Endothelial cell (in vitro differentiated cells): Measurements from ENCODE around the gene SPTBN5. TPM values are rescaled to one million over a fixed set of nuclear protein-coding genes. Genes with fewer than 3 reads are reported as not detected.

Experiments used
- DNase-seq: peaks from one replicate; pipeline ENCODE4 v3.0.0; 2021; ENCODE audit warnings: low spot score
- H3K27ac Mint-ChIP-seq: one replicate; pipeline ENCODE4 v1.8.0; 2021; ENCODE audit warnings: mixed read lengths, inconsistent platforms; ENCODE audit not compliant: unreplicated experiment
- H3K27me3 Mint-ChIP-seq: one replicate; pipeline ENCODE4 v1.8.0; 2021; ENCODE audit warnings: mild to moderate bottlenecking, moderate library complexity, mixed read lengths, inconsistent platforms; ENCODE audit not compliant: unreplicated experiment
- H3K36me3 Mint-ChIP-seq: one replicate; pipeline ENCODE4 v1.8.0; 2021; ENCODE audit warnings: mild to moderate bottlenecking, low read depth, mixed read lengths, inconsistent platforms; ENCODE audit not compliant: unreplicated experiment
- H3K4me1 Mint-ChIP-seq: one replicate; pipeline ENCODE4 v1.8.0; 2021; ENCODE audit warnings: mild to moderate bottlenecking, mixed read lengths, inconsistent platforms; ENCODE audit not compliant: unreplicated experiment
- H3K4me3 Mint-ChIP-seq: one replicate; pipeline ENCODE4 v1.8.0; 2021; ENCODE audit warnings: mild to moderate bottlenecking, mixed read lengths, inconsistent platforms; ENCODE audit not compliant: unreplicated experiment
- H3K9me3 Mint-ChIP-seq: one replicate; pipeline ENCODE4 v1.8.0; 2021; ENCODE audit warnings: mixed read lengths, inconsistent platforms; ENCODE audit not compliant: unreplicated experiment
- total RNA-seq: library from RNA; stranded (reverse); fragmentation: NEBNext Ultra II Directional; extraction: Animal tissue kit (Norgen Biotek cat#: 25700); gene quantifications from one replicate; pipeline ENCODE4 v1.2.1, GENCODE V29; 2021; ENCODE audit not compliant: unreplicated experiment
- TF ChIP-seq, protein P1 (sequence below): fragments of 200-600 bp; sonication (generic); IDR thresholded peaks from one replicate; pipeline ENCODE4 v1.5.0; 2021; ENCODE audit warnings: antibody characterized with exemption; ENCODE audit not compliant: unreplicated experiment

Gene SPTBN5
- total RNA-seq, 1 donor from 2014 or later: 9.4 TPM

DNA sequence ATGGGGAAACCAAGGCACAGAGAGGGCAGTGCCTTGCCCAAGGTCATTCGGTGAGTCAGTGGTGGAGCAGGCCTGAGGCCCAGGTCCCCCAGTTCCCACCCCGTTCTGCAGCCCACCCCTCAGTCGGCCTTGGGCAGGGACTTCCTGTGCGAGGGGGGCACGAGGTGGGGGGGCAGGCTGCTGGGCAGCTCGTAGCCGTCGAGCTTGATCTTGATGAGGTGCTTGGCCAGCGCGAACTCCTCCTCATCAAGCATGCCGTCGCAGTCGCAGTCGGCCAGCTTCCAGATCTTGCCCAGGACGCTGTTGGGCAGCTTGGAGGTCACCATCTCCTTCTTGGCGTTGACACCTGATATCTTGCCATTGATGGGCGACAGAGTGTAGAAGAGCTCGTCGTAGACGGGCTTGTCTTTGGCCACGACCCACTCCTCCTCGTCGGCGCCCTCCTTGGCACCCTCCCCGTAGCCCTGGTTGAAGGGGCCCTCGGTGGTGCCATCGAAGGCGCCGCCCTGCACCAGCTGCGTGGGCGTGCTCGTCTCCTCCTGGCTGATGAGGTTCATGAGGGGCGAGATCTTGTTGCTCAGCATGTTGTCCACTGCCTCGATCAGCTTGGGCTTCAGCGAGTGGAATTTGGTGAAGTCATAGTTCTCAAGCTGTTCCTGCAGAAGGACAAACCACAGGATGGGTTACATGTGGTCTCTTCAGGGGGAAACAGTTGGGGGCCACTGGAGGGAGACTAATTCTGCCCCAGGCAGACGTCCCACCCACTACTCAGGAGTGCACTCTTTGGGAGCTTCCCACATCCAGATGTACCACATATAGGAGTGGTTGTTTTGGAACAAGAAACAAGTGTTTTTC is 6.9 kb upstream of the SPTBN5 start:
- Mint-ChIP-seq H3K27ac (no peak overlapping the region), H3K27me3 (peaks cover 7% of the 10 kb centered on the region), H3K36me3 (peaks cover 47% of the 10 kb centered on the region), H3K4me1 (peaks cover 7% of the 10 kb centered on the region), H3K9me3 (no peaks in the 10 kb centered on the region), H3K4me3 (no peak overlapping the region)
- TF ChIP-seq, protein P1, sequence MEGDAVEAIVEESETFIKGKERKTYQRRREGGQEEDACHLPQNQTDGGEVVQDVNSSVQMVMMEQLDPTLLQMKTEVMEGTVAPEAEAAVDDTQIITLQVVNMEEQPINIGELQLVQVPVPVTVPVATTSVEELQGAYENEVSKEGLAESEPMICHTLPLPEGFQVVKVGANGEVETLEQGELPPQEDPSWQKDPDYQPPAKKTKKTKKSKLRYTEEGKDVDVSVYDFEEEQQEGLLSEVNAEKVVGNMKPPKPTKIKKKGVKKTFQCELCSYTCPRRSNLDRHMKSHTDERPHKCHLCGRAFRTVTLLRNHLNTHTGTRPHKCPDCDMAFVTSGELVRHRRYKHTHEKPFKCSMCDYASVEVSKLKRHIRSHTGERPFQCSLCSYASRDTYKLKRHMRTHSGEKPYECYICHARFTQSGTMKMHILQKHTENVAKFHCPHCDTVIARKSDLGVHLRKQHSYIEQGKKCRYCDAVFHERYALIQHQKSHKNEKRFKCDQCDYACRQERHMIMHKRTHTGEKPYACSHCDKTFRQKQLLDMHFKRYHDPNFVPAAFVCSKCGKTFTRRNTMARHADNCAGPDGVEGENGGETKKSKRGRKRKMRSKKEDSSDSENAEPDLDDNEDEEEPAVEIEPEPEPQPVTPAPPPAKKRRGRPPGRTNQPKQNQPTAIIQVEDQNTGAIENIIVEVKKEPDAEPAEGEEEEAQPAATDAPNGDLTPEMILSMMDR: no peak
- DNase-seq: no peak

DNA sequence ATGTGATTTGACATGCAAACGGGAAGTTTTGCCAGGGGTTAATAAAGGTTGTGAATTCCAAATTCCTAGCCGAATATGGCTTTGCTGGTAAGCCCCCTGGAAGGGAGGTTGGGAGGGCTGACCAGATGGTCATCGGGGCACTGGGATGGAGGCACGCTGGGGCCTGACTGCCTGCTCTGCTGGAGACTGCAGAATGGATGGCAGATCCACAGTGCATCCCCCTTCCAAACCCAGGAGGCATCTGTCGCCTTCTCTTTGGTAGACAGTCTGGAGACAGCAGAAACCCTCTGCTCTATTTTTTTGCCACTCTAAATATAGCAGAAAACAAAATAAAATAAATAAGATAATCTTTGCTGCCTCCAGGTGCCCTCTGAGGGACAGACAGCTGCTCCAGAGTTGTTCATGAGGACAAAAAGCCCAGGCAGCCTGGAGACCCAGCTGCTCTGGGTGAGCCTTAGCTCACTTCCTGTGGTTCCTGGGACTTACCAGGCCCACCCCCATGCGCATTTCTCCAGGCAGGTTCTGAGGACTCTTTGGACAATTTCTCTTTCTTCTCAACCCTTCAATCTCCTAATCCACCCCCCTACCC is 6.1 kb upstream of the SPTBN5 start:
- H3K4me1 Mint-ChIP-seq: peaks cover 12% of the 10 kb centered on the region
- no peak overlapping the region for H3K4me3 Mint-ChIP-seq
- TF ChIP-seq, protein P1: no peak
- peaks cover 41% of the 10 kb centered on the region for H3K36me3 Mint-ChIP-seq
- H3K9me3 Mint-ChIP-seq: no peaks in the 10 kb centered on the region
- H3K27me3 Mint-ChIP-seq: peaks cover 13% of the 10 kb centered on the region
- DNase-seq: no peak
- H3K27ac Mint-ChIP-seq: no peak overlapping the region

DNA sequence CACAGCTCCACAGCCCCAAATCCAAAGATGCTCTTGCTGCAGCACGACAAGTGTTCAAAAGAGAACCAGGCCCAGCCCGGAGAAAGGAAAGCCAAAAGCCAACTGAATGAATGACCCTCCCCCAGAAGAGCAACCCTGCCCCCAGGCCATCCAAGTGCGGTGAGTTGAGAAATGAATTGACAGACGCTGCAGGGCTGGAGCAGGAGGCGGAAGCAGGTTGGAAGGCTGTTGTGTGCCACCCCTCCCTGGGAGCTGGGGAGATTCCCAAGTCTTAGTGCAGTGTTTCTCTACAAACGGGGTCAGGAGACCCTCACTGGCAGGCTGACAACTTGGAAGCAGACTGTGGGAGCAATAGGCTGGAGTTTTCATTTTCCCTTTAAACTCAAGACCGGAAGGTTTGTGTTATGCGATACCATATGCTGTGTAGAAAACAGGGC is 3.5 kb upstream of the SPTBN5 start:
- peaks cover 5% of the 10 kb centered on the region for H3K4me1 Mint-ChIP-seq
- peaks cover 12% of the 10 kb centered on the region for H3K27me3 Mint-ChIP-seq
- H3K4me3 Mint-ChIP-seq: no peak overlapping the region
- TF ChIP-seq, protein P1: no peak
- peaks cover 40% of the 10 kb centered on the region for H3K36me3 Mint-ChIP-seq
- no peak overlapping the region for H3K27ac Mint-ChIP-seq
- H3K9me3 Mint-ChIP-seq: no peaks in the 10 kb centered on the region
- no peak for DNase-seq

DNA sequence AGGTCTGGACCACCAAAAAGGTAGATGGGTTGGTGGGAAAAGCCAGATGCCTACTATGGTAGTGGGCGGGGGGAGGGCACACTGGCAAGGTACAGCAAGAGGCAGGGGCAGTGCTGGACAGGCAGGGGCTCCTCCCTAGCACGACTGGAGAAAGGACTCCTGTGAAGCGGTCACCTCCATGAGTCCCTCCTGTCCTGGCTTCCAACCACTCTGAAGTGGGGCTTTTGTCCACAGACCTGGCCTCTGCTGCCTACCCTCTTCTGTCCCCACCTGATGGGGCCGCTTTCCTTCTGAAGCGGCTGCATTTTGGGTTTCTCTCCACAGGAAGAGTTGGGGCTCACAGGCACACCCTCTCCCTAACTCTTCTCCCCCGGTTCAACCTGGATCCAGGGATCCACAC is 2.7 kb upstream of the SPTBN5 start:
- Mint-ChIP-seq H3K27ac (no peak overlapping the region), H3K36me3 (peaks cover 33% of the 10 kb centered on the region), H3K4me3 (no peak overlapping the region)

More for the DNA sequence above, 2.7 kb upstream of the SPTBN5 start:
- Mint-ChIP-seq H3K4me1 (peaks cover 5% of the 10 kb centered on the region), H3K27me3 (peaks cover 14% of the 10 kb centered on the region), H3K9me3 (no peaks in the 10 kb centered on the region)
- DNase-seq: no peak
- TF ChIP-seq, protein P1: no peak
